ENCODE data around the gene FCRL4.

FCRL4 gene

DNA sequence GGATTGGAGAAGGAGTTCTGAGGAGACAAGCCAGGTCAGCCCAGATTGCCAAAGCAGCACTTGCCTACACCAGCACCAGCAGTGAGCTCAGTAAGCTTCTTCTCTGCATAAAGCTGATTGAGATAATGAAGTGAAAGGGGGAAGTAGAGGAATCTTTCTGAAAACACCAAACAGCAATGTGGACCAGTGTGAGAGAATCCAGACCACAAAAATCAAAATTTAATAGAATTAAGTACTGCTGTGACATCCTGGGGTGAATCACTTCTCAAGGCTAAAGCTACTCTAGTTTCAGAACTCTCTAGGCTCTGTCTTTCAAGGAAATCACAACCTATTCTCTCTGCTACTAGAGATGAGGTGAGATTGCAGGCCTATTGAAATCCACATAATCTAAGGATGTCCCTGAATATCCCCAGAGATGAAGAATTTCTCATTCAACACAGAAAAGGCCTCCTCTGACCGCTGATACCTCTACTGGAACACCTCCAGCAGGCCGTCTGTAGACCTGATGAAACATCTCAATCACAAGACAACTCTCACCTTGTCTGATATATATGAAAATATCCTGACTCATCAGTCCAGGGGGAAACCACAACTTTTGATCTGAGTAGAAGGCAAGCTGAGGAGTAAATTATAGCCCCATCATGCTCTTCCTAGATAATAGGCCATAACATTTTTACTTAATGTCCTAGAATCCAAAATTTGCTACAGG lies at the start of gene FCRL4:
FCRL4 (minus strand) TSS at position 127 of the 709 bp plus-strand sequence. CDS start 141 bp downstream, outside the sequence.
- no peak for DNase-seq

- DNase-seq = no peak
Observed at GRCh38 chr1:157646144-157646543, 48.3 kb upstream of the FCRL4 start.

DNA sequence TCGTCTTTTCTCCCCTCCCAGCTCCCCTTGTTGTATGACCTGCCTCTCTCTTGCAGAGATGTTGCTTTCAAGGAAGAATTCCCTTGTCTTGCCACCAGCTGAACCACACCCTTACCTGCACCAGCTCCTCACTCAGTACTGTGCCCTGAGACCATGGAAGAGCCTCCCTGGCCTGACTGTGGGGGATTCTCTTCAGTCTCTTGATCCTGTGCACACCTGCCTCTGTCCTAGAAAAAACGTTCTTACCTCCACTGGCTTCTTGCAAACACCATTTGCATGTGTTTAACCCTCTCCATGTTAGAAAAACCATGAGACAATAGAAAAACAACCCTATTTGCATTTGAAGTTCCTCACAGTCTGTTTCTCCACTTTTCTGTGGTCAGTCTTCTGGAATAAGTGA lies 43.3 kb upstream of the FCRL4 start:
- no peak for DNase-seq

DNA sequence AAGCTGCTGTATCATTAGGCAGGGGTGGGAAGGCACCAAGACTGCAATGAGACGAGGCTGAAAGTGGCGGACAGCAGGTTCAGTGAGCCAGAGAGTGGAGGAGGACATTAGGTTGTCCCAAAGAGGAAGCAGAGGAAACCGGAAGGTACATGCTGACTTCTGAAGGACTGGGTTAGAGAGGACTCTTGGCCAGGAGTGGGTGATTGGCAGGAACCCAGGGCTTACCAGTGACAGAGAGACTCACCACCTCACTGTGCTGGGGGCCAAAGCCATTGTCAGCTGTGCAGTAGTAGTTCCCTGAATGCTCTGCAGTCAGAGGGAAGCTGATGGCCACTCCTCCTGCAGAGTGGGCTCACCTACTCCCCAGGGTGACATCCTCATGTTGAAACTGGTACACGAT lies 41.9 kb upstream of the FCRL4 start:
- DNase-seq = no peak

GRCh38 chr1:157628773-157629172 lies 30.9 kb upstream of the FCRL4 start:
- no peak for DNase-seq

DNA sequence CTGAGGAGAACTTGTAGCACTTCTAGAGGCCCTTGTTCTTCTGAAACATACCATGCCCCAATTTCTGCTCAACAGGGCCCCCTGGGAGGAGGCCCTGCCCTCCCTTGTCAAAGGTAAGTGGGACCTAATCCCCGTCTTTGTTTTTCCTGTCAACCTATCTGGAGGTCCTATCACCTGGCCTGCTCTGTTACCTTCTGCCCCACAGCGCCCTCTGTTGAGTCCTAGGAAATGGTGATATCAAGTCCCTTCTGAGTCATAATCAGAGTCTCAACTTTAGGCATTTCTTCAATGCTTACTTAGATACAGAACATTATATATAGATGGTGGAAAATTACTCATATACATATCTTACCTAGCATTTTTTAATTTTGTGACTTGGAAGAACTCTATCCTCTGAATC lies 28.2 kb upstream of the FCRL4 start:
- no peak for DNase-seq

DNA sequence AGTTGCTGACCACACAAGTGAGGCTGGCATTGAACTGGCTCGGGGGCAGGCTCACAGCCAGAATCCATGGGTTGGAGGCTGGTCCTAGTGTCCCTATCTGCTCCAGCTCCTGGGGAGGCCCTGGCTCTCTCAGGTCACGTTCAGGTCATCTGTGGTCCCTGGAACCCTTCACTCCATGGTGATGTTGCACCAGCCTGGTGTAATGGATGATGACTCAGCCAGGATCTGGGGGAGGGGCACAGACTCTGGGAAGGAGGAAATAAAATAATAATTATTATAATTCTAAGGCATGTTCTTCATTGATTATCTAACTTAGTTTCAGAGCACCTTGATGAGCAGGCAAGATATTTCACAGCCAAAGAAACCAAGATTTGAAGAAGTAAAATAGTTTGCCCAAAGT lies 26.6 kb upstream of the FCRL4 start:
- no peak for DNase-seq

DNA sequence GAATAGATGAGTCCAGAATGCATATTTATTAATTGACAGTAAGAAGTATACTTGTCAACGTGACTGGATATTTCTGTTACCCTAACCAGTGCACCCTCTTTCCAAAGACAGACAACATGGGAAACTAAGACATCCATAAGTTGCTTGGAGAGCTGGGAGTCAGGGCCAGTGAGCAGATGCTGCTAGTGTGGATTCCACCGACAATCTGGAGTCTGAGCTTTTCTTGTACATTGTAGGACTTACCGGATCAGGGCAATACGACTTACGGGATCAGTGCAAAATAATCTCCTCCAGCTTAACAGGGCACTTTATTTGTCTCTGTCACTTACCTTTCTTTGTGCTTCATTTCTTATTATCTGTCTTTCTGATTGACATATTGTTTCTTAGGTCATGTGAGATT lies 24.6 kb upstream of the FCRL4 start:
- DNase-seq = no peak

DNA sequence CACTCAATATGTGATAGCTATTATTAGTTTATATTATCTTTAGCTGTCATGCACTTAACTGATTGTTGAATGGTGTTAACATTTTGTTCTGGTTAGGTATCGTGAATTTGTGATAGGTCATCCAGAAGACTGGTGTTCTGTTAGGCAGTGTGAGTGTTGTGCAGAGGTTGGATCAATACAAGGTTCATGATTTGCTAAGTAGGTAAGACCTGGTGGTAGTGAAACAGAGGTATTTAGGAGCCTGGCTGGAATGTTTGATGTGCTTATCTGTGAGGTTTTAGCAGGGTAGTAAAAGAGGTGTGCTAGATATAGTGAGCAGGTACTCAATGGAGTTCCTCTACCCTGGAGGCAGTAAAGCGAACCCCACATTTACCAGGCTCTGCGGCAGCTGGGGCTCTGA lies 20.3 kb upstream of the FCRL4 start:
- no peak for DNase-seq

- DNase-seq = no peak
Observed at GRCh38 chr1:157600236-157600635, 2.4 kb upstream of the FCRL4 start.

GRCh38 chr1:157596384-157596783 lies 1.5 kb downstream of the FCRL4 start:
- no peak for DNase-seq

- DNase-seq = no peak
Observed at GRCh38 chr1:157595356-157595755, 2.5 kb downstream of the FCRL4 start.

DNA sequence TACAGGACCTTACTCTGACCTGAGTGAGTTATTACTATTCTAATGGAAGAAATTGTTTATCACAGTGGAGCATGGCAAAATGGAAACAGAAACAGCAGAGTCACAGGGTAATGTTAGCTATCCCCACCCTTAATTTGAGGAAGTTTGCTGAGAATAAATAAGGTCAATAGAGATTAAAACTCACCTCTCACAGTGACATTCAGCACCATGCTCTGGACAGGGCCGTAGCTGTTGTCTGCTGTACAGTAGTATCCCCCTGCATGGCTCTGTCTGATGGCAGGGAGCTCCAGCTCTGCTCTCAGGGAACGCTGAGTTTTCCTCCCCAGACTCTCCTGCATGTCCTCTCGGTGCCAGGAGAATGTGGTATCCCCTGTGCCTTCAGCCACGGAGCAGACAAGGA lies 11.9 kb downstream of the FCRL4 start:
- DNase-seq = no peak

DNA sequence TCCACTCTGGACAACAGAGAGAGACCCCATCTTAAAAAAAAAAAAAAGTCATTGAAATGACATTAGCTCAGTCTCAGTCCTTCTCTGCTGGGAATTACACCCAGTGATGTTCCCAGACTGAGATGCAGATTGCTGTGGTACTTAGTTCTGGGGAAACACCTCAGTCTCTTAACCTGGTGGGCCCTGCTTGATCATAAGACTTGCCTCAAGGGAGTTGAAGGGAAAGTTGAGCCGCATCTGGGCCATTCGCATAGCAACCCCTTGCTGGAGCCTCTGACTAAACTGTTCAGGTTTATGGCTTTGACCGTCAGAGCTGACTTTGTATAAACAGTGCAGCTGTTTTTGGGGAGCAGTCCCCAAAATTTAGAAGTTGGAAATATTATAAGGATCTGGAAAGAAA lies 13.4 kb downstream of the FCRL4 start:
- no peak for DNase-seq

DNA sequence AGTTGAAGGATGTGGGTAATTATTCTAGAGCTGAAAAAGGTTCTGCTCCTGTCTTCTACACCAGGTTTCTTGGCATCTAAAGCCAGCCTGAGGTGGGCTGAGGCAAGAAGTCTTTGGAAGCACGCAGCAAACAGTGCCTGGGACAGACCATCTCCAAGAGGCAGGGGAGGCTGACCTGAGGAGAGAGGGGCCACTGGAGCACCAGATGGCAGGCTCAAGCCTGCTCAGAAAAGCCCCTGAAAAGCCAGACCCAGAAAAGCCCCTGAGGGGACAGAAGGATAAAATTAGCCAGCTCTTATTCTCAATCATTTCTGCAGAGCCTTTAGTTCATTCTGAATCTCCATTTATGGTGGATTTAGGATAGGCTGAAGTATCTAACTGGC lies 17.1 kb downstream of the FCRL4 start:
- DNase-seq = no peak

DNA sequence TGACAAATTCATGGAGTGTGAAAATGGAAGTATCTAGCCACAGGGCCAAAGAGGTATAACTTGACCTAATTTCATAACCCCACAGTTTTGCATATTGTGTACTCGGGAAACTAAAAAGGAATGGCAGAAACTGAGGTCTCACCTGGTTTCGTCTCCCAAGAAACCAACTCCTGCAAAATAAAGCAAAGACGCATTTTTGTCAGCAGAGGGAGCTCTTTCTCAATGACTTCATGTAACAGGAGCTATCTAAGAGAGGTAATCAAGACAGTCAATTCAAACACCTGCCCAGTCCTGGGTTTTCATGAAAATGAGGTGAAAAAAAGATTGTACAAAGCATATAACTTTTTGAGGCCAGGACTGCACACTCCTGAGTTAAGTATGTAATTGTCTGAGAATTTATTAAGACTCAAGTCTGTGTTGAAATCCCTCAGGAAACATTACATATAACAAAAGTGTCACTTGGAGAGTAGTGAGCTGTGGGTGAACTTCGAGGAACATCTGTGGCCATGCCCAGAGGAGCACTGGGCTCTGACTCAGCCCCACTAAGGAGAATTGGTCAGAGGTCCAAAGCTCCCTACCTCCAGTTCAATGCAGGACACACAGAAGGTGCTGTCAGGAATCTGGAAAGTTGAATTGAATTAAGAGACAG lies 17.6 kb downstream of the FCRL4 start:
- no peak for DNase-seq

DNA sequence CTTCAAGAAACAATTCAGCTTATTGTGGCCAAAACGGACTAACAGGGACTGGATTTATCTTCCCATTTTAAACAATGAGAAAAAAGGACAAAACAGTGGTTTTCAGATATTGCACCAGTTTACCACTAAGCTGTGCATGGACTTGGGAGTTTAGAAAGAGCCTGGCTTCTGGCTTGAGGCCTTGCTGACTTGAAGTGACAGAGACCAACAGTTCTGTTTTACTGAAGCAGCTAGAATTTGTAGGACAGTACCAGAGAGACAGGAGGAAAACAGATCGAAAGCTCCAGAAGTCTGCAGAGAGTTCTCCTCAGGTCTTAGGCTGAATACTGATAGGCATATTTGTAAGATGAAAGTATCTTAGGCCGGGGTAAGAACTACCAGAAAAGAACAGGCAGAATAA lies 20.5 kb downstream of the FCRL4 start:
- DNase-seq = no peak

DNA sequence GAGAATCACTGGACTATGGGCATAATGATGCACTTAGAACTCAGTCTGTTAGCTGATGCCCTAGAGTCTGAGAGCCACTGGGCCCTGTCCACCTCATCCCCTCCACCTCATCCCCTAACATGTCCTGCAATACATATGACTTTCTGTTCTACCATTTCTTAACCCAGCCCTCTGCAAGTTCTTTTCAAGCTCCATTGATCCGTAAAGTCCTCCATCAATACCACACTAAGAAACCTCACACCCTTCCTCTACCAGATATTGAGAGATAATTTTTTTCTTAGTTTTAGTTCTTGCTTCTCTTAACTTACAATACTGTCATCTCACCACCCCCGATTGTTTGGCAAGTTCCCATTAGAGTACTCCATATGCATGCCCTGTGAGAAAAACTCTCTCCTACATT lies 22.1 kb downstream of the FCRL4 start:
- no peak for DNase-seq

DNA sequence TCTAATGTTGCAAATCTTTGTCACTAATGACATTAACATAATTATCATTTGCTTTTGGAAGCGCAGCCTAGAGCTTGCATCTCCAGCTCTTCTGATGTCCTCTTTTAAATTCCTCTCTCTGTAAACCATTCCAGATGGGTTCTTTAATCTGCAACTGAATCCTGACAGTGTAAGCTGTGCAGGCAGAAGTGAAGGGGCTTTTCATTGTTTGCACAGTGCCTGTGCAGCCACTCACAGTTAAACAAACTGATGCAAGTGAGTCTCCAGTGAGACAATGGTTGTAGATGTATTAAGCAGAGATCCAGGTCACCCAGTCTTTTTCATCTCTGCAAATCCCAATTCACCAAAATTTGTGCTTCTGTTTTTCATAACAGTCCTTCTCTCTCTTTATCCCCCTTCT lies 23.0 kb downstream of the FCRL4 start:
- no peak for DNase-seq

GRCh38 chr1:157566484-157567300 lies 31.2 kb downstream of the FCRL4 start:
- no peak for DNase-seq

DNA sequence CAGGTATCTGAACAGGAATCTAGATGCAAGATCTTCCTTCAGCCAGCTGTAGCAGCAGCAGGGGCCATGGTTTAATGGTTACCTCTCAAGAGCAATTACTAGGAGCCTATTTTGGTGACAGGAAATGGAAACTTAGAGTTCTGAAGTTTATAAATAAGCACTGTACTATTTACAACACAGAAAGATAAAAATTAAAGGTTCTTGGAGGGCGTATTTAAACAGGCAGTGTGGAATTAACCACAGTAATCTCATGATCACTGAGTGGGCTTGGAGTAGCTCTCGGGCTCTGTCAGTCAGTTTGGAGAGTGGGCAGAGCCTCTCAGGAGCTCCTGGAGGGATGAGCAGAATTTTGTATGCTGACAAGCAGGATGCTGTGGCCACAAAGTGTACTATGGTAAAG lies 35.4 kb downstream of the FCRL4 start:
- DNase-seq = no peak

DNA sequence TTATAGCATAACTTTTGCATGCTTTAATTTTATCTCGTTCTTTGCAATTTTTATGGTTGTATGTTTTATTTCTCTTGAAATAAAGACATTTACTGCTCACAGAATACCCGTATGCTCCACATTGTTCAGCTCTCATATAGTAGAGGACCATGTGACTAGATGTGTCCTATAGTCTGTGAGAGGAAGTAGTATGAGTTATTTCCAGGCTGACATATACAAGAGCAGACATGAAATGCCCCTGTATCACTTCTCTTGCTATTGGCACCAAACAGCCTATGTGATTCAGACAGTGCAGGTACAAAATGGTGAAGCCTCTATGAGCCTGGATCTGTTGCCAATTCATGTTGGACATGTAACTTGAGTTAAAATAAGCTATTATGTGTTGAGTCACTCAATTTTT lies 39.8 kb downstream of the FCRL4 start:
- no peak for DNase-seq

DNA sequence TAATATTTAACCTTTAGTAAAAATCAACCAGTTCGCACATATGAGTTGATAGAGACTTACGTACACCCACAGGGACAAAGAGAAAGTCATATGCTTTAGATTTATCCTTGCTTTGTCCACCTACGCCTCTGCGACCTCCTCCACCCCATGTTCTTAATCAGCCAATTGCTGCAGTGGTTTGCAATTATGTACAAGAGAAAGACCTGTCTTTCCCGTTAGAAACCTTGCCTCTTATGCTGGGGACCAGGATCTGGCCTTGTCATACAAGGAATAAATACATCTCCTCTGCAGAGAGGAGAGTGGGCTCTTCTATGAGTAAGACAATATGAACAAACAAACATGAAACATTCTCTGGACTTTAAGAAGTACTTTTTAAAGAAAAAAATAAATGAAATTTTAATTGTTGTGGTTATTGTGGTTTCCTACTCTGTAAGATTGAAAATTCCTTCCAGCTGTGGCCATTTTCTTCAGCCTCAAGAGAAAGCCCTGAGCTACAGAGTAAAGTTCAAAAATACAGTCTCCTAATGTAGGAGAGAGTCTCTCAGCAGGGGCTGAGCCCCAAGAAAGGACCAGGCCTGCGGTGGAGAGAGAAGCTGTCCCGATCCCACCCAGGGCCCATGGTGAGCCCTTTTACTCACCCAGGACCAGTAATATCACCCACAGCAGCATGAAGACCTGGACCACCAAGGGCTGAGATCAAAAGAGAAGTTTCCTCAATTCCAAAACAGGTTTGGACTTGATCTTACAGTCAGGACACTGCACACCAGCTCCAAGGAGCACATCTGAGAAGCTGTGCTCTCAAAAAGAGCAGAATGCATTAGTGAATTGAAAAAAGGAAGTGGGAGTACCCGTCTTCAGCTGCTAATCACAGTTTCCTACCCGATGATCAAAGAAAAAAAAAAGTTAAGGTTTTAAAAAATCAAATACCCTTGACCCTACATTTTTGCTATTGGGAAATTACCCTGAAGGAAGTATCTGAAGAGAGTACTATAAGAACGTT lies 45.9 kb downstream of the FCRL4 start, which contains the start of gene FCRL5:
FCRL5 (minus strand) TSS at position 822 of the 1,000 bp plus-strand sequence; CDS start at position 669, 153 bp downstream.
- no peak for DNase-seq
